Activated T-helper 1 cell treated with anti-CD3 and anti-CD28 coated beads, Interleukin-12 subunit alpha, Interleukin-12 subunit beta, Interleukin-2, Interleukin-4 antibody, amounts not matched to agents 30 ng/mL and 10 ng/mL and 1 ng/mL, durations not matched to agents 14 hours and 24 hours and 36 hours (primary cell): ENCODE data around the gene MEGF10. TPM values are rescaled to one million over a fixed set of nuclear protein-coding genes. Genes with fewer than 3 reads are reported as not detected.

Source experiments
- DNase-seq: peaks from one replicate; pipeline ENCODE4 v3.0.0; 2021; ENCODE audit warnings: low spot score
- H3K27ac Mint-ChIP-seq: one replicate; pipeline ENCODE4 v1.8.0; 2021; ENCODE audit warnings: mild to moderate bottlenecking, mixed read lengths
- H3K27me3 Mint-ChIP-seq: one replicate; pipeline ENCODE4 v1.8.0; 2022; ENCODE audit warnings: mild to moderate bottlenecking, moderate library complexity, mixed read lengths; ENCODE audit not compliant: insufficient read depth
- H3K36me3 Mint-ChIP-seq: one replicate; pipeline ENCODE4 v1.8.0; 2021; ENCODE audit warnings: low read depth, mixed read lengths
- H3K4me1 Mint-ChIP-seq: one replicate; pipeline ENCODE4 v1.8.0; 2021; ENCODE audit warnings: low read depth, mixed read lengths
- H3K4me3 Mint-ChIP-seq: one replicate; pipeline ENCODE4 v1.8.0; 2021; ENCODE audit warnings: mild to moderate bottlenecking, moderate library complexity, mixed read lengths
- H3K9me3 Mint-ChIP-seq: one replicate; pipeline ENCODE4 v1.8.0; 2021; ENCODE audit warnings: mixed read lengths
- intact Hi-C: fragments of 100-400 bp; cut with micrococcal nuclease; formaldehyde crosslinking; loops from one replicate; pipeline ENCODE4 v1.15.1; 2024
- total RNA-seq: library from RNA; stranded (reverse); gene quantifications from 2 replicates; pipeline ENCODE4 v1.2.3, GENCODE V29; 2022

The MEGF10 gene
- total RNA-seq, 1 donor from 2014 or later = not detected

DNA sequence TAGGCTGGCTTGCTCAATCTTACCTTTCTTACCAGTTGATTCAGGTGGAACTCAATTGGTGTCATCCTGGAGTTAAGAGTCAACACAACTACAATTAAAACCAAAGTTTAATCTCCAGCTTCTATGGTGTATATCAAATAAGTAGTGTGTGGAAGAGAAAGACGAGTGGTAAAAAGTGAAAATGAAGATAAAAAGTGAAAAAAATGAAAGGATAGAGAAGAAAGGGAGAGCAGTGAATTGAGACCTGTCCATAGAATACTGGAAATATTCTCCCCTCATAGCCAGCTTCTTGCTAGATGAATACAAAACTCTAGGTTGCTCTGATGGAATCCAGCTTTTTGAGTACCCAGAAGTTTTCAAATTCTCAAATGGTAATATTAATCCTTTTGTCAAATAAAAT, 76.4 kb downstream of the MEGF10 start:
- intact Hi-C loops = no loop called here
- no peaks in the 10 kb centered on the region for H3K4me1 Mint-ChIP-seq
- DNase-seq = no peak
- H3K9me3 Mint-ChIP-seq = no peaks in the 10 kb centered on the region
- no peaks in the 10 kb centered on the region for H3K36me3 Mint-ChIP-seq
- no peak overlapping the region for H3K4me3 Mint-ChIP-seq
- no peak overlapping the region for H3K27ac Mint-ChIP-seq
- peaks cover 13% of the 10 kb centered on the region for H3K27me3 Mint-ChIP-seq

- intact Hi-C loops = no loop called here
- peaks cover 13% of the 10 kb centered on the region for H3K27me3 Mint-ChIP-seq
- H3K27ac Mint-ChIP-seq = no peak overlapping the region
- H3K9me3 Mint-ChIP-seq = no peaks in the 10 kb centered on the region
- H3K4me1 Mint-ChIP-seq = no peaks in the 10 kb centered on the region
- no peaks in the 10 kb centered on the region for H3K36me3 Mint-ChIP-seq
- DNase-seq = no peak
- H3K4me3 Mint-ChIP-seq = no peak overlapping the region
These were observed 77.4 kb downstream of the MEGF10 start for GRCh38 chr5:127367946-127368465.

DNA sequence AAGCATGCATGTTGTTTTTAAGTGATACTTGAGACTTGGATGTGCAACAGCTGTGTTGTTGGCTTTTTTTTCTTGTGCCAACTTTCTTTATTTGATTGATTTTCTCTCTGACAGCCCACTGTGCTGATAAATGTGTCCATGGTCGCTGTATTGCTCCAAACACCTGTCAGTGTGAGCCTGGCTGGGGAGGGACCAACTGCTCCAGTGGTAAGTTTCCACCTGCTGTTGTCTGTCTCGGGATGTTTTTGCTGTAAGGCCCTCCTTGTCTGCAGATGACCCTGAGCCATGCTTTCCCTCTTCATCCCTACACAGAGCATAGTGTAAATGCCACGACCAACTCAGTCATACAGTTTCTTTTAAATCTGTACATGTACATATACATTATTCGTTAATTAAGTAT, 79.2 kb downstream of the MEGF10 start:
- H3K4me1 Mint-ChIP-seq = no peaks in the 10 kb centered on the region
- intact Hi-C loops = no loop called here
- H3K27me3 Mint-ChIP-seq = peaks cover 12% of the 10 kb centered on the region
- no peak overlapping the region for H3K4me3 Mint-ChIP-seq
- DNase-seq = no peak
- H3K27ac Mint-ChIP-seq = no peak overlapping the region
- H3K36me3 Mint-ChIP-seq = no peaks in the 10 kb centered on the region
- H3K9me3 Mint-ChIP-seq = no peaks in the 10 kb centered on the region

- peaks cover 10% of the 10 kb centered on the region for H3K27me3 Mint-ChIP-seq
These were observed 80.0 kb downstream of the MEGF10 start for GRCh38 chr5:127370631-127371030.

DNA sequence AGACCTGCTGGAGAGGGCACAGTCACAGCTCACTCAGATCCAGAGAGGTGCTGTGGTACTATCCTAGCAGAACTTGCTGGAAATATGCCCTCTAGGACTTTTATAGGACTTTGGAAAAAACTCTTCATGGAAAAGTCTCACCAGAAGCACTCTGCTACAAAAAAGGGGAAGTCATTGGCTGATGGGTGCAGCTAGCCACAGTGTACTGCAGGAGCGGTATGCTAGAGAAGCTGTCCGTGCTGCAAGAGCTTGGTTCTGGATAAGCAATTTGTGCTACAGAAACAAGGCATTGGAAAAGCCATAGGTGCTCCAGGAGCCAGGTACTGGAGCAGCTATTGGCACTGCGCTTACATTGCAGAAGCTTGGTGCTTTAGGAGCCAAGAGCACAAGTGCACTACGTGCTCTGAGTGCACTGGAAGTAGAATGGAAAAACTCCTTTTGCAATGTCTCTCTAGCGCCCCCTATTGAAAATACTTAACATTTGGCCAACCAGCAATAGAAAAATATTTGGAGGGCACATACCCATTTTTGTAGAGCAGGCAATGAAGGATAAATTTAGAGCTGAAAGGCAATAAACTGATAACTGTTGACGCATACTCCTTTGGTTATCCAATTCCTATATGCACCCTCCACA, 83.4 kb downstream of the MEGF10 start:
- Mint-ChIP-seq H3K4me3 (no peak overlapping the region), H3K9me3 (no peaks in the 10 kb centered on the region), H3K27ac (no peak overlapping the region), H3K27me3 (peaks cover 4% of the 10 kb centered on the region), H3K36me3 (no peaks in the 10 kb centered on the region), H3K4me1 (no peaks in the 10 kb centered on the region)
- intact Hi-C loops = no loop called here
- DNase-seq = no peak

More at GRCh38 chr5:127370631-127371030, 80.0 kb downstream of the MEGF10 start:
- H3K9me3 Mint-ChIP-seq = no peaks in the 10 kb centered on the region
- no peaks in the 10 kb centered on the region for H3K4me1 Mint-ChIP-seq
- no peak overlapping the region for H3K27ac Mint-ChIP-seq
- H3K4me3 Mint-ChIP-seq = no peak overlapping the region
- H3K36me3 Mint-ChIP-seq = no peaks in the 10 kb centered on the region
- no peak for DNase-seq
- intact Hi-C loops = no loop called here

- H3K36me3 Mint-ChIP-seq = no peaks in the 10 kb centered on the region
- DNase-seq = no peak
- intact Hi-C loops = no loop called here
- H3K4me3 Mint-ChIP-seq = no peak overlapping the region
- H3K27ac Mint-ChIP-seq = no peak overlapping the region
- H3K27me3 Mint-ChIP-seq = peaks cover 4% of the 10 kb centered on the region
- no peaks in the 10 kb centered on the region for H3K4me1 Mint-ChIP-seq
- no peaks in the 10 kb centered on the region for H3K9me3 Mint-ChIP-seq
These were observed 84.5 kb downstream of the MEGF10 start for GRCh38 chr5:127375124-127375523.

- Mint-ChIP-seq H3K9me3 (no peaks in the 10 kb centered on the region), H3K27ac (no peak overlapping the region), H3K4me3 (no peak overlapping the region), H3K36me3 (no peaks in the 10 kb centered on the region), H3K27me3 (peaks cover 4% of the 10 kb centered on the region), H3K4me1 (no peaks in the 10 kb centered on the region)
- DNase-seq = no peak
- intact Hi-C loops = no loop called here
These were observed 85.0 kb downstream of the MEGF10 start for GRCh38 chr5:127375544-127376091.

DNA sequence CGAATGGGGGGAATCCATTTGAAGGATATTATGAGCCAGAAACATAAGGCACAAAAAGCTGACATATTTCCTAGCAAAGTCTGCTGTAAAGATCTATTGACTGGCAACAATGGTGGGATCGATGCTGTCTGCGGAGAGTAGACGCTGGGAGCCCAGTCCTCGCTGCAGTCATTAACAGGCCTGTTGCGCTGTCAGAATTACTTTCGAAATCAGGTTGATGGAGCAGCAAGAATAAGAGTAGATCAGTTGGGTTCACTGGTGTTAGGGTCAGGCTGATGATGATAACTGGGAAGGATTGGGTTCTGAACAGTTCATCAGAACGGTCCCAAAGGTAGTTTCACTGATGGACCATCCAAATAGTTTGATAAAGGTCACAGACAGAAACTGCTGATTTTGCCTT, 87.1 kb downstream of the MEGF10 start:
- Mint-ChIP-seq H3K4me3 (no peak overlapping the region), H3K27ac (no peak overlapping the region), H3K36me3 (no peaks in the 10 kb centered on the region), H3K4me1 (no peaks in the 10 kb centered on the region), H3K9me3 (no peaks in the 10 kb centered on the region), H3K27me3 (peaks cover 4% of the 10 kb centered on the region)
- no peak for DNase-seq
- intact Hi-C loops = loop anchor here (1.0 kb wide), 1 partner anchor 46 kb away; no protein-coding TSS in a partner anchor

DNA sequence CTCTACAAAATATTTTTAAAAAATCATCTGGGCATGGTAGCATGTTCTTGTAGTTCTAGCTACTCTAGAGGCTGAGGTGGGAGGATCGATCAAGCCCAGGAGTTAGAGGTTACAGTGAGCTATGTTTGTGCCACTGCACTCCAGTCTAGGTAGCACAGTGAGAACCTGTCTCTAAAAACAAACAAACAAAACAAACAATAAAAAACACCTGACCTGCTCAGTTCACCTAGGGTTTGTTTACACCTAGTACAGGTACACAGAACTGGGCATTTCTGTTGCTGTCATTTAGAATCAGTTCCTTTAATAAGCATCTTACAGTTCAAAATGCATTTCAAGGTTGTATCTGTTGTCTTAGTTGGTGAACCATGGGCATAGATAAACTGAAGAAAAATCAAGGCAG, 95.3 kb downstream of the MEGF10 start:
- H3K9me3 Mint-ChIP-seq = no peaks in the 10 kb centered on the region
- no peak overlapping the region for H3K4me3 Mint-ChIP-seq
- no peak overlapping the region for H3K27ac Mint-ChIP-seq
- H3K36me3 Mint-ChIP-seq = no peaks in the 10 kb centered on the region
- intact Hi-C loops = no loop called here
- H3K4me1 Mint-ChIP-seq = no peaks in the 10 kb centered on the region
- H3K27me3 Mint-ChIP-seq = peaks cover 2% of the 10 kb centered on the region
- no peak for DNase-seq

DNA sequence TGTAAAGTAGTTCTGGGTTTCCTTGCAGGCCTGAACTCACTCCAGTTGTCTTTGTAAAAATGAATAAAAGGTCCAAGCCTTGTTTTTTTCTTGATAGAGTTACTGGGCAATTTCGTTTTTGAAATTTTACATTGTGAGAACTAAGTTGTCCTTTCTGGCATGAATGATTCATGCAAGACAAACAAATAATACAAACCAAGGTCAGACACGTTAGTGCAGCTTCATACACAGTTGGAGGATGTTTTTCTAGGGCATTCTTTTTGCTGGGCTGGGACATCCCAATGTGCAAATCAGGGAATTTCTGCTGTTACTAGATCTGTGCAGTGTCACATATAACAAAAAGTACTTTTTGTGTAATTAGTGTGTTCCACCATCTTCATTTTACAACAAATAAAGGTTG, 96.0 kb downstream of the MEGF10 start:
- Mint-ChIP-seq H3K4me1 (no peaks in the 10 kb centered on the region), H3K4me3 (no peak overlapping the region), H3K27me3 (peaks cover 2% of the 10 kb centered on the region), H3K27ac (no peak overlapping the region), H3K36me3 (no peaks in the 10 kb centered on the region), H3K9me3 (no peaks in the 10 kb centered on the region)
- intact Hi-C loops = no loop called here
- no peak for DNase-seq

DNA sequence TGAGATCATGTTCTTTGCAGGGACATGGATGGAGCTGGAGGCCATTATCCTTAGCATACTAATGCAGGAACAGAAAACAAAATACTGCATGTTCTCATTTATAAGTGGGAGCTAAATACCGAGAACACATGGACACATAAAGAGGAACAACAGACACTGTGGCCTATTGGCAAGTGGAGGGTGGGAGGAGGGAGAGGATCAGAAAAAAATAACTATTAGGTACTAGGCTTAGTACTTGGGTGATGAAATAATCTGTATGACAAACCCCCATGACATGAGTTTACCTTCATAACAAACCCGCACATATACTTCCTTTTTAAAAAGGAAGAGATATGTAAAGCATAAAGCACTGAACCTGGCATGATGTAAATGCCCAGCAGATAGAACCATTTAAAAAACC, 99.0 kb downstream of the MEGF10 start:
- no peaks in the 10 kb centered on the region for H3K4me1 Mint-ChIP-seq
- no peak for DNase-seq
- no peaks in the 10 kb centered on the region for H3K36me3 Mint-ChIP-seq
- no peak overlapping the region for H3K4me3 Mint-ChIP-seq
- H3K27ac Mint-ChIP-seq = no peak overlapping the region
- peaks cover 6% of the 10 kb centered on the region for H3K27me3 Mint-ChIP-seq
- H3K9me3 Mint-ChIP-seq = no peaks in the 10 kb centered on the region
- intact Hi-C loops = no loop called here

GRCh38 chr5:127392762-127393161, 102.2 kb downstream of the MEGF10 start:
- Mint-ChIP-seq H3K27me3 (peaks cover 9% of the 10 kb centered on the region), H3K4me3 (no peak overlapping the region), H3K36me3 (no peaks in the 10 kb centered on the region), H3K9me3 (no peaks in the 10 kb centered on the region), H3K4me1 (no peaks in the 10 kb centered on the region), H3K27ac (no peak overlapping the region)
- intact Hi-C loops = no loop called here
- no peak for DNase-seq

GRCh38 chr5:127396490-127397155, 106.0 kb downstream of the MEGF10 start:
- intact Hi-C loops = no loop called here

More at GRCh38 chr5:127396490-127397155, 106.0 kb downstream of the MEGF10 start:
- H3K36me3 Mint-ChIP-seq = no peaks in the 10 kb centered on the region
- H3K27me3 Mint-ChIP-seq = peaks cover 13% of the 10 kb centered on the region
- H3K9me3 Mint-ChIP-seq = no peaks in the 10 kb centered on the region
- no peak overlapping the region for H3K27ac Mint-ChIP-seq
- no peaks in the 10 kb centered on the region for H3K4me1 Mint-ChIP-seq
- DNase-seq = no peak
- no peak overlapping the region for H3K4me3 Mint-ChIP-seq
